HG02571 (cell line): ENCODE measurements around the gene CST8.
"Not testable (repeated sequence)": the region's sequence is repeated elsewhere in the genome, so short reads cannot be mapped to it uniquely, and the experiment has no call there.

Experiments used
- ATAC-seq: cut with Tn5 transposase; IDR thresholded peaks from one replicate; pipeline ENCODE4 v1.9.1; 2021; ENCODE audit warnings: mild to moderate bottlenecking, moderate library complexity; ENCODE audit not compliant: unreplicated experiment

Gene CST8

GRCh38 chr20:23490817-23491216 lies at the start of gene CST8:
TSS of gene CST8 (plus strand) at chr20:23491117. CDS start at chr20:23491668, 551 bp downstream.
- ATAC-seq: no peak

GRCh38 chr20:23441850-23442313 lies 49.0 kb upstream of the CST8 start:
- ATAC-seq: no peak

- no peak for ATAC-seq
Observed at GRCh38 chr20:23442436-23442835, 48.5 kb upstream of the CST8 start.

- ATAC-seq: no peak
Observed at GRCh38 chr20:23444859-23445258, 46.1 kb upstream of the CST8 start.

- ATAC-seq: no peak
Observed at GRCh38 chr20:23445596-23446217, 45.2 kb upstream of the CST8 start.

- no peak for ATAC-seq
Observed at GRCh38 chr20:23446505-23446904, 44.4 kb upstream of the CST8 start.

- no peak for ATAC-seq
Observed at GRCh38 chr20:23448167-23448566, 42.8 kb upstream of the CST8 start.

- ATAC-seq: no peak
Observed at GRCh38 chr20:23449421-23449820, 41.5 kb upstream of the CST8 start.

GRCh38 chr20:23450877-23451276 lies 40.0 kb upstream of the CST8 start:
- ATAC-seq: no peak

- no peak for ATAC-seq
Observed at GRCh38 chr20:23451956-23452487, 38.9 kb upstream of the CST8 start.

GRCh38 chr20:23452776-23453175 lies 38.1 kb upstream of the CST8 start, which contains the start of gene CST11:
TSS of gene CST11 (minus strand) at chr20:23452876. CDS start at chr20:23452811, 65 bp downstream.
- ATAC-seq: no peak

GRCh38 chr20:23453549-23454543 lies 37.1 kb upstream of the CST8 start:
- no peak for ATAC-seq

GRCh38 chr20:23454816-23455215 lies 36.1 kb upstream of the CST8 start:
- no peak for ATAC-seq

GRCh38 chr20:23455639-23456038 lies 35.3 kb upstream of the CST8 start:
- no peak for ATAC-seq

GRCh38 chr20:23456409-23456808 lies 34.5 kb upstream of the CST8 start:
- no peak for ATAC-seq

- ATAC-seq: no peak
Observed at GRCh38 chr20:23456873-23457272, 34.0 kb upstream of the CST8 start.

GRCh38 chr20:23459461-23460150 lies 31.3 kb upstream of the CST8 start:
- no peak for ATAC-seq

GRCh38 chr20:23461180-23461579 lies 29.7 kb upstream of the CST8 start:
- ATAC-seq: no peak

GRCh38 chr20:23466961-23467360 lies 24.0 kb upstream of the CST8 start:
- not testable (repeated sequence) for ATAC-seq

GRCh38 chr20:23472306-23472705 lies 18.6 kb upstream of the CST8 start:
- ATAC-seq: not testable (repeated sequence)

GRCh38 chr20:23473293-23473692 lies 17.6 kb upstream of the CST8 start:
- ATAC-seq: not testable (repeated sequence)
